Ovary (tissue), 3 donors: ENCODE data around the gene RMI2.

Source experiments
- CTCF ChIP-seq, 3 donors: fragments of 450-650 bp in 2 of 3; fragments of 200-600 bp in 1 of 3; IDR thresholded peaks; one replicate each; pipeline versions ENCODE4 v1.5.1 to v1.8.0; 2016 to 2022; ENCODE audit warnings: antibody characterized with exemption in 3 of 3, mild to moderate bottlenecking in 1 of 3
- EP300 ChIP-seq: sonication (generic); formaldehyde crosslinking; IDR thresholded peaks from one replicate; pipeline ENCODE4 v1.6.1; 2017; ENCODE audit warnings: antibody characterized with exemption
- POLR2A ChIP-seq: fragments of 450-650 bp; IDR thresholded peaks from one replicate; pipeline ENCODE4 v1.6.1; 2017; ENCODE audit warnings: antibody characterized with exemption, mild to moderate bottlenecking, moderate library complexity
- donor health status: DM: no; HTN: no; CAD: no.

GRCh38 chr16:11389083-11389482 lies 43.8 kb downstream of the RMI2 start:
- TF ChIP-seq CTCF (IDR thresholded peaks at IDR 0.05): no peak
- no peak for TF ChIP-seq EP300
- TF ChIP-seq POLR2A: no peak
